ENCODE data around the gene NSUN3. TPM values are rescaled to one million over a fixed set of nuclear protein-coding genes. Genes with fewer than 3 reads are reported as not detected.

Gene NSUN3
- total RNA-seq, 1 experiment from 2014 or later: 14.4 TPM

- Histone ChIP-seq H3K4me3 (ENCODE audit: low read depth in 2 of 2, low read length in 2 of 2) (no peak overlapping the region), H3K36me3 (ENCODE audit: control insufficient read depth, insufficient read depth, low read length) (no peaks in the 10 kb centered on the region), H3K4me1 (ENCODE audit: control insufficient read depth, insufficient read depth, low read length) (no peaks in the 10 kb centered on the region), H3K27ac (ENCODE audit: low read length) (no peak overlapping the region), H3K27me3 (ENCODE audit: control insufficient read depth, insufficient read depth, low read length) (no peaks in the 10 kb centered on the region), H3K9me3 (ENCODE audit: control insufficient read depth, insufficient read depth, low read depth, low read length) (no peaks in the 10 kb centered on the region)
- DNase-seq (ENCODE audit: low read depth, low spot score) (no peak), ATAC-seq (no peak)
- ChIA-PET POLR2A (no interaction called here), CTCF (no interaction called here)
- TF ChIP-seq CTCF (IDR thresholded peaks at IDR 0.05) (no peak), REST (IDR thresholded peaks at IDR 0.05; ENCODE audit: insufficient read depth in 1 of 2, low read depth in 2 of 2, low read length in 1 of 2) (no peak), POLR2AphosphoS5 (IDR thresholded peaks at IDR 0.05; ENCODE audit: low read depth, low read length) (no peak), TCF7L2 (IDR thresholded peaks at IDR 0.05; ENCODE audit: low read depth, low read length) (no peak), SIN3A (IDR thresholded peaks at IDR 0.05; ENCODE audit: borderline replicate concordance, insufficient read depth, low read depth, low read length) (no peak)
- intact Hi-C loops (cut with micrococcal nuclease; ENCODE audit: unreplicated experiment) (no loop called here), in situ Hi-C loops (cut with HindIII; ENCODE audit: low pct_unique_long_range_greater_than_20kb, low sequenced_read_pairs) (no loop called here)
- no TSS peak for BruUV-seq (replicated peaks)
Observed at GRCh38 chr3:94117729-94118128, 54.9 kb downstream of the NSUN3 start.

- DNase-seq (ENCODE audit: low read depth, low spot score) (no peak), ATAC-seq (no peak)
- H3K4me3 ChIP-seq (ENCODE audit: low read depth in 2 of 2, low read length in 2 of 2): no peak overlapping the region
- no TSS peak for BruUV-seq (replicated peaks)
- H3K27ac ChIP-seq (ENCODE audit: low read length): no peak overlapping the region
- H3K9me3 ChIP-seq (ENCODE audit: control insufficient read depth, insufficient read depth, low read depth, low read length): no peaks in the 10 kb centered on the region
- in situ Hi-C loops (cut with HindIII; ENCODE audit: low pct_unique_long_range_greater_than_20kb, low sequenced_read_pairs): no loop called here
- TF ChIP-seq POLR2AphosphoS5 (IDR thresholded peaks at IDR 0.05; ENCODE audit: low read depth, low read length) (no peak), CTCF (IDR thresholded peaks at IDR 0.05) (no peak), TCF7L2 (IDR thresholded peaks at IDR 0.05; ENCODE audit: low read depth, low read length) (no peak), REST (IDR thresholded peaks at IDR 0.05; ENCODE audit: insufficient read depth in 1 of 2, low read depth in 2 of 2, low read length in 1 of 2) (no peak), SIN3A (IDR thresholded peaks at IDR 0.05; ENCODE audit: borderline replicate concordance, insufficient read depth, low read depth, low read length) (no peak)
- no peaks in the 10 kb centered on the region for H3K36me3 ChIP-seq (ENCODE audit: control insufficient read depth, insufficient read depth, low read length)
- POLR2A ChIA-PET: no interaction called here
- H3K4me1 ChIP-seq (ENCODE audit: control insufficient read depth, insufficient read depth, low read length): no peaks in the 10 kb centered on the region
- intact Hi-C loops (cut with micrococcal nuclease; ENCODE audit: unreplicated experiment): no loop called here
- no peaks in the 10 kb centered on the region for H3K27me3 ChIP-seq (ENCODE audit: control insufficient read depth, insufficient read depth, low read length)
- CTCF ChIA-PET: no interaction called here
Observed at GRCh38 chr3:94118390-94118789, 55.5 kb downstream of the NSUN3 start.
